H54 (cell line): ENCODE data around the gene CCDC12.

Source experiments
- DNase-seq: peaks from one replicate; pipeline ENCODE4 v3.0.0; 2011; ENCODE audit warnings: low spot score, mixed read lengths; ENCODE audit not compliant: insufficient read length
- FAIRE-seq: peaks from 3 replicates; lab custom pipeline; 2011; peaks lifted over from hg19 to GRCh38; lab: Jason Lieb, UNC
- POLR2A ChIP-seq: IDR thresholded peaks from 2 replicates; pipeline ENCODE4 v1.6.1; 2011; ENCODE audit warnings: low read depth, mild to moderate bottlenecking, low read length

Gene CCDC12

GRCh38 chr3:46997453-46998091, 21.0 kb upstream of the CCDC12 start:
- DNase-seq: no peak
- no peak for FAIRE-seq
- no peak for TF ChIP-seq POLR2A

GRCh38 chr3:46996689-46997452, 20.3 kb upstream of the CCDC12 start:
- TF ChIP-seq POLR2A: no peak
- FAIRE-seq (no peak), DNase-seq (no peak)

- no peak for DNase-seq
- TF ChIP-seq POLR2A: no peak
- FAIRE-seq: no peak
These were observed 19.5 kb upstream of the CCDC12 start for GRCh38 chr3:46995901-46996562.

- DNase-seq: no peak
- TF ChIP-seq POLR2A: no peak
- no peak for FAIRE-seq
These were observed 18.5 kb upstream of the CCDC12 start for GRCh38 chr3:46994801-46995731.

- DNase-seq: no peak
- no peak for FAIRE-seq
- TF ChIP-seq POLR2A: no peak
These were observed 17.4 kb upstream of the CCDC12 start for GRCh38 chr3:46993986-46994385.

GRCh38 chr3:46993292-46993691, 16.7 kb upstream of the CCDC12 start:
- FAIRE-seq (no peak), DNase-seq (no peak)
- TF ChIP-seq POLR2A: no peak

GRCh38 chr3:46992231-46992630, 15.7 kb upstream of the CCDC12 start:
- DNase-seq (no peak), FAIRE-seq (no peak)
- no peak for TF ChIP-seq POLR2A

- FAIRE-seq (no peak), DNase-seq (no peak)
- no peak for TF ChIP-seq POLR2A
These were observed 15.0 kb upstream of the CCDC12 start for GRCh38 chr3:46991406-46992165.

- no peak for FAIRE-seq
- no peak for TF ChIP-seq POLR2A
- no peak for DNase-seq
These were observed 14.2 kb upstream of the CCDC12 start for GRCh38 chr3:46990573-46991374.

- FAIRE-seq (no peak), DNase-seq (no peak)
- no peak for TF ChIP-seq POLR2A
These were observed 12.7 kb upstream of the CCDC12 start for GRCh38 chr3:46989146-46989810.

GRCh38 chr3:46988616-46989015, 12.1 kb upstream of the CCDC12 start:
- DNase-seq (no peak), FAIRE-seq (no peak)
- TF ChIP-seq POLR2A: no peak
